ENCODE measurements around the gene MAD1L1. TPM values are rescaled to one million over a fixed set of nuclear protein-coding genes. Genes with fewer than 3 reads are reported as not detected.

The MAD1L1 gene
- polyA plus RNA-seq, 2 donors: 18.0 to 24.9 TPM

DNA sequence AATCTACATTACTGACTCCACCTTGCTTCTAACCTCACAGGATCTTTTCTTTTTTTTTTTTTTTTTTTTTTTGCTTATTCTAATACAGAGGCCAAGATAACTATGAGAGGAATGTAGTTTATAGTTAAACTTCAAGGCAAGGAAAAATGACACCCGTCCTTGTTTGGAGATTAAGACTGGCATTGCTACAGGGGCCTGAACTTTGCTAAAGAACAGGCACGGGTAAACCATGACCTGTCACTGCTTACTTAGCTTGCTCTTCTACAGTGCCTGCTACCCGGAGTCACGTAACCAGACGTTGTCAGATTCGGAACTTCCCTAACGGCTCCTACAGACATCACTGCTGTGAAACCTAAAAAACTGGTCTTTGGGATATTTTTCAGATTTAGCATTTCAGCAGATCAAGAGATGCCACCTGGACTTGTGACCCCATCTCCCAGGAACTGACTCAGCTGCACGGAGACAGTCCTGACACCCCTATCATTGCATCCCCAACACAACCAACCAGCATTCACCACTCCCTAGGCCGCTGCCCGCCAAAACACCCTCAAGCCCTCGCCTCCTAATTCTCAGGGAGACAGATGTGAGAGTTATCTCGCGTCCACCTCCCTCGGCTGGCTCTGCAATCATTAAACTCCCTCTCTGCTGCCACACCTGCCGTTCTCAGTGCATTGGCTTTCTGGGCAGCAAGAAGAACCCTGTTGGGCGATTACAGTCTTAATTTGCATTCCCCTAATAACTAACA, 27.5 kb downstream of the MAD1L1 start:
- H3K27me3 ChIP-seq (ENCODE audit: control insufficient read depth in 1 of 2, insufficient read depth in 2 of 2, low read length in 2 of 2): no peaks in the 10 kb centered on the region
- no peak overlapping the region for H3K27ac ChIP-seq (ENCODE audit: low read depth in 2 of 2, low read length in 1 of 2)
- H3K4me3 ChIP-seq (ENCODE audit: low read depth in 1 of 2, low read length in 2 of 2): no peak overlapping the region
- no peaks in the 10 kb centered on the region for H3K4me1 ChIP-seq (ENCODE audit: control insufficient read depth in 2 of 2, insufficient read depth in 2 of 2, low read length in 1 of 2)
- H3K36me3 ChIP-seq (ENCODE audit: control insufficient read depth in 2 of 2, insufficient read depth in 2 of 2, low read length in 1 of 2): peaks cover 0 to 27% of the 10 kb centered on the region in 2 donors
- no peaks in the 10 kb centered on the region for H3K9me3 ChIP-seq (ENCODE audit: control insufficient read depth in 2 of 2, insufficient read depth in 1 of 2, low read depth in 1 of 2, low read length in 1 of 2)
- 87 to 88% methylated on average over 16 of the region's 16 CpGs for WGBS, 2 donors

DNA sequence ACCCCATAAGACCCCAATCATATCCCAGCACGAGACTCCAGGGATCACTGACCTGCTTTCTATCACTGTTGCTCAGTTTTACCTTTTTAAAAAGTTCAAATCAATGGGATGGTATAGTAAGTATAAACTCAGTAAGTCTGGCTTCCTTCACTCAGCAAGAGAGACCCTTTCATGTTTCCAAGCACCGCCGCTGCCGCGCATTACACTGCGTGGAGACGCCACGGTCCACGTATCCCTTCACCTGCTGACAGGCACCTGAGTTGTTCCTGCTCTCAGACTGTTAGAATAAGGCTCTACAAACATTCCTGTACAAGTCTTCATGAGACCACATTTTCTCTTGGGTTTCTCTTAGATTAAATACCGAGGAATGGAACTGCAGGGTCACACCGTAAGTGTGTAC, 28.3 kb downstream of the MAD1L1 start:
- peaks cover 2 to 34% of the 10 kb centered on the region in 2 donors for H3K36me3 ChIP-seq (ENCODE audit: control insufficient read depth in 2 of 2, insufficient read depth in 2 of 2, low read length in 1 of 2)
- H3K9me3 ChIP-seq (ENCODE audit: control insufficient read depth in 2 of 2, insufficient read depth in 1 of 2, low read depth in 1 of 2, low read length in 1 of 2): no peaks in the 10 kb centered on the region
- no peaks in the 10 kb centered on the region for H3K27me3 ChIP-seq (ENCODE audit: control insufficient read depth in 1 of 2, insufficient read depth in 2 of 2, low read length in 2 of 2)
- 95% methylated on average over 11 of the region's 11 CpGs for WGBS, 2 donors
- H3K4me1 ChIP-seq (ENCODE audit: control insufficient read depth in 2 of 2, insufficient read depth in 2 of 2, low read length in 1 of 2): no peaks in the 10 kb centered on the region
- no peak overlapping the region for H3K27ac ChIP-seq (ENCODE audit: low read depth in 2 of 2, low read length in 1 of 2)
- H3K4me3 ChIP-seq (ENCODE audit: low read depth in 1 of 2, low read length in 2 of 2): no peak overlapping the region

DNA sequence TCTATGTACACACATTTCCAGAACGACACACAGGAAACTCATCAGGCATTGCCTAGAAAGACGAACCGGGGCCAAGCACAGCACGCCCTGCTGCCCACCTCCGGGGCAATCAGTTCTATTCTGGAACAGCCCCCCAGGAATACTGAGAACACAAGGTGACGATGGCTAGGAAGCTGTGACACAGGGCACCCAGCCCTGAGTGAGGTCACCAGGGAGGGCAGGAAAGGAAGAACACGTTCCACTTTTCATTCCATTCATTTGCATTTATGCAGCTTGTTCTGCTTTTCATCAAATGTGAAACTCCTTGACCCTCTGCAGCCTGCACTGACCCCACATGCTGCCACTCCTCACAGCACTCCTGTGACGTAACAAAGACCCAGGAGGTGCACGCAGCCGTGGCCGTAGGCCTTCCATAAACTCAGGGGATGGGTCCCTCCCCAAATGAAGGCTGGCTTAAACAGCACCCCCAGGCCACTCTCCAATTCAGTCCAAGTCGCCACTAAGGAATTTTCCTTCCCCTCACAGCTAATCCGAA, 28.9 kb downstream of the MAD1L1 start:
- no peak overlapping the region for H3K27ac ChIP-seq (ENCODE audit: low read depth in 2 of 2, low read length in 1 of 2)
- 72 to 75% methylated on average over 13 of the region's 13 CpGs for WGBS, 2 donors

DNA sequence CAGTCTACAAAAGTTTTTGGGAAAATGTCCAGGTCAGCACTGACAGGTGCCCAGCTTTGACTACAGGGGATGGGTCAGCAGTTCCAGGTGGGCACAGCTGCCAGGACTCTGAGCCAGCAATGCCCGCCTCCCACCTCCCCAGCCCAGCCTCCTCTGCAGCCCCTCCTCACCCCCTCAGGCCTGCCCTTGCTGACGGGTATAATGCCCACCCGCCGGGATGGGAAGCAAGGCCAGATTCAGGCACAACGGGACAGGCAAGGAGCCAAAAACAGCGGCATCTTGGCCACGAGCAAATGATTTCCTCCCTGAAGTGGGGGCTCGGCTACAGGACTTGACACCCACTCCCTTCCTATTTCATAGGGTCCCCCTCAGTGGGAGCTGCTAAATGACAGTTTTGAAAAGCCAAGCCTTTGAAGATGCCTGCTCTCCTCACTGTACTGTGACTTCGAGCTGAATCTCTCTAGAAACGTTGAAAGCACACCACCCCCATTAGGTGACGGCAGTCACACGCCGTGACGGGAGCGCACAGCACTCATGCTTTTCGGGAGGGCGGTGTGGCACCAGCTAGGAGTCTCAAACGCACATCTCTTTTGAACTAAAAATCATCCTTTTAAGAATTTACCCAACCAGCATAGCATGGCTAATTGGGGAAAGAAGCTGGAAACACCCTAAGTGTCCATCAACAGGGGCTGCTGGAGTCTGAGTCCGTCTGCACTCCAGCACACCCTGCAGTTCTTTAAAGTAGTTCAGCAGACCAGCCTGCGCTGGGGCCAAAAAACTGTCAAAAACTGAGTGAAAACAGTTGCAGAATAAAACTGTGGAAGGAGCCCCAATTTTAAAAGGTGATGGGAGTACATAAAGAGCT, 29.6 kb downstream of the MAD1L1 start:
- WGBS, 2 donors: 84 to 85% methylated on average over 20 of the region's 20 CpGs
- no peak overlapping the region for H3K4me3 ChIP-seq (ENCODE audit: low read depth in 1 of 2, low read length in 2 of 2)
- H3K27me3 ChIP-seq (ENCODE audit: control insufficient read depth in 1 of 2, insufficient read depth in 2 of 2, low read length in 2 of 2): no peaks in the 10 kb centered on the region
- H3K4me1 ChIP-seq (ENCODE audit: control insufficient read depth in 2 of 2, insufficient read depth in 2 of 2, low read length in 1 of 2): no peaks in the 10 kb centered on the region
- H3K9me3 ChIP-seq (ENCODE audit: control insufficient read depth in 2 of 2, insufficient read depth in 1 of 2, low read depth in 1 of 2, low read length in 1 of 2): no peaks in the 10 kb centered on the region
- H3K27ac ChIP-seq (ENCODE audit: low read depth in 2 of 2, low read length in 1 of 2): no peak overlapping the region
- H3K36me3 ChIP-seq (ENCODE audit: control insufficient read depth in 2 of 2, insufficient read depth in 2 of 2, low read length in 1 of 2): peaks cover 5 to 28% of the 10 kb centered on the region in 2 donors

More for the DNA sequence above, 28.9 kb downstream of the MAD1L1 start:
- no peak overlapping the region for H3K4me3 ChIP-seq (ENCODE audit: low read depth in 1 of 2, low read length in 2 of 2)
- no peaks in the 10 kb centered on the region for H3K27me3 ChIP-seq (ENCODE audit: control insufficient read depth in 1 of 2, insufficient read depth in 2 of 2, low read length in 2 of 2)
- H3K36me3 ChIP-seq (ENCODE audit: control insufficient read depth in 2 of 2, insufficient read depth in 2 of 2, low read length in 1 of 2): peaks cover 5 to 33% of the 10 kb centered on the region in 2 donors
- H3K9me3 ChIP-seq (ENCODE audit: control insufficient read depth in 2 of 2, insufficient read depth in 1 of 2, low read depth in 1 of 2, low read length in 1 of 2): no peaks in the 10 kb centered on the region
- no peaks in the 10 kb centered on the region for H3K4me1 ChIP-seq (ENCODE audit: control insufficient read depth in 2 of 2, insufficient read depth in 2 of 2, low read length in 1 of 2)

DNA sequence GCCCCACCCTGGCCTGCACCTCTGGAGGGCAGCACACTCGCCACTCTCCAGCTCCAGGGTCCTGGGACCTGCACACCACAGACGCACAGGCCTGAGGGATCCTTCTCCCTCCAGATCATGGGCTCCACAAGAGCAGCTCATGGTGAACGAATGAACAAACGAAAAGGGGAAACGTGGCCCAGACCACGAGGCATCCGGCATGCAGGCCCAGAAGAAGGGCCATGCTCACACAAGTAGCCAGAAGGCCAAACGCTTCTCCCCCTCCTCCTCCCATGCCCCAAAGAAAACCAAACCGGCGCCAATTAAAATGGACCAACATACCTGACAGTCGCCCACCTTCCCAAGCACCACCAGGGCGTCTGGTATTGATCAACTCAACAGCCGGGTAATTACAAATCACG, 30.4 kb downstream of the MAD1L1 start:
- peaks cover 5 to 25% of the 10 kb centered on the region in 2 donors for H3K36me3 ChIP-seq (ENCODE audit: control insufficient read depth in 2 of 2, insufficient read depth in 2 of 2, low read length in 1 of 2)

DNA sequence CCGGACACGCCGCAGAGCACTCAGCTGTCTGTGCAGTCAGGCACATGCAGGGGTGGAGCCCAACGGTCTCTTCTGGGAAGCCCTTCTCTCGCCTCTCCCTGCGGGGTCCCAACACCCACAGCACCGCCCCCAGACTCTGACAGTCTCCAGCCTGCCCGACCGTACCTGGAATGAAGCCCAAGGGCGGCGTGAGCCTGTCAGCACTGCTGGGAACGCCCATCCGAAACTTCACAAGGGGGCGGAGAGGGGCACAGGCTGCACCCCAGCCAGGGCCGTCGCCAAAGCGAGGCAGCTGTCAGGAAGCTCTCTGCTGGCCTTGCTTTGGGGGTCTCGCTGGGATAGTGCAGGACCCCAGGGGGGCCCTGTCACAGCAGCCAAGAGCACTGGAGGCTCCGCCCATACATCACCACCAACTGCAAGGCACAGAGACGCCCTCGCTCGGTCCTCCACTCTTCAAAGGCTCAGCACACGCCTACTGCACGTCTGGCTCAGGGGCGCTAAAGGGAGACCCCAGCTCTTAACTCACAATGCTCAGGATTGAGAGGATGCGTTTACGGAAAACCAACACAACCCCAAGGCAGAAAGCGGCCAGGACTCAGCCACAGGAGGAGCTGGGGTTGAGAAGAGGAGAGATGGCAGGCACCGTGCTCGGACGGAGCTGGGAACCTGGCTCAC, 30.9 kb downstream of the MAD1L1 start:
- Histone ChIP-seq H3K27me3 (ENCODE audit: control insufficient read depth in 1 of 2, insufficient read depth in 2 of 2, low read length in 2 of 2) (no peaks in the 10 kb centered on the region), H3K4me3 (ENCODE audit: low read depth in 1 of 2, low read length in 2 of 2) (no peak overlapping the region), H3K9me3 (ENCODE audit: control insufficient read depth in 2 of 2, insufficient read depth in 1 of 2, low read depth in 1 of 2, low read length in 1 of 2) (no peaks in the 10 kb centered on the region), H3K36me3 (ENCODE audit: control insufficient read depth in 2 of 2, insufficient read depth in 2 of 2, low read length in 1 of 2) (peaks cover 5 to 25% of the 10 kb centered on the region in 2 donors), H3K4me1 (ENCODE audit: control insufficient read depth in 2 of 2, insufficient read depth in 2 of 2, low read length in 1 of 2) (peaks cover 0 to under 1% of the 10 kb centered on the region in 2 donors), H3K27ac (ENCODE audit: low read depth in 2 of 2, low read length in 1 of 2) (no peak overlapping the region)
- 86% methylated on average over 31 of the region's 31 CpGs for WGBS, 2 donors

More for the DNA sequence above, 30.4 kb downstream of the MAD1L1 start:
- H3K4me1 ChIP-seq (ENCODE audit: control insufficient read depth in 2 of 2, insufficient read depth in 2 of 2, low read length in 1 of 2): no peaks in the 10 kb centered on the region
- H3K27me3 ChIP-seq (ENCODE audit: control insufficient read depth in 1 of 2, insufficient read depth in 2 of 2, low read length in 2 of 2): no peaks in the 10 kb centered on the region
- WGBS, 2 donors: 91 to 94% methylated on average over 14 of the region's 14 CpGs
- no peaks in the 10 kb centered on the region for H3K9me3 ChIP-seq (ENCODE audit: control insufficient read depth in 2 of 2, insufficient read depth in 1 of 2, low read depth in 1 of 2, low read length in 1 of 2)
- H3K4me3 ChIP-seq (ENCODE audit: low read depth in 1 of 2, low read length in 2 of 2): no peak overlapping the region
- H3K27ac ChIP-seq (ENCODE audit: low read depth in 2 of 2, low read length in 1 of 2): no peak overlapping the region

DNA sequence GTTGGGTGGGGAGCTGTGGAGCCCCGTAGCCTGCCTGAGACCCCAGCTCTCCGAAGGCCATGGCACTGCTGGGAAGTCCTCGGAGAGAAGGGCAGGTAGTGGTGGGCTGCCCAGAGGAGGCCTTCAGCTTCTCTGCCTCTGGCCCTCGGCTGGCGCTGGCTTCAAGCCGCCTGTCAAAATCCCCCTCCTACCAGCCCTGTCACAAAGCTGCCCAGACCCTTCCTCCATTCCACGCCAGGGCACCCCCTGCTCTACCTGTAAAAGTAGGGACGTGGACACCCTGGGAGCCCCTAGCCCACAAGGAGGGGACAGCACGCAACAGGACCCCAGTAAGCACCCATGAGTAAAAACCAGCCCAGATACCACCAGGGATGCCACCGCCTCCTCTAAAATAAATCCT, 31.6 kb downstream of the MAD1L1 start:
- no peak overlapping the region for H3K4me3 ChIP-seq (ENCODE audit: low read depth in 1 of 2, low read length in 2 of 2)
- no peaks in the 10 kb centered on the region for H3K27me3 ChIP-seq (ENCODE audit: control insufficient read depth in 1 of 2, insufficient read depth in 2 of 2, low read length in 2 of 2)
- 95 to 96% methylated on average over 9 to 10 of the region's 10 CpGs for WGBS, 2 donors
- peaks cover 8 to 25% of the 10 kb centered on the region in 2 donors for H3K36me3 ChIP-seq (ENCODE audit: control insufficient read depth in 2 of 2, insufficient read depth in 2 of 2, low read length in 1 of 2)
- H3K9me3 ChIP-seq (ENCODE audit: control insufficient read depth in 2 of 2, insufficient read depth in 1 of 2, low read depth in 1 of 2, low read length in 1 of 2): no peaks in the 10 kb centered on the region
- peaks cover 0 to 6% of the 10 kb centered on the region in 2 donors for H3K4me1 ChIP-seq (ENCODE audit: control insufficient read depth in 2 of 2, insufficient read depth in 2 of 2, low read length in 1 of 2)
- H3K27ac ChIP-seq (ENCODE audit: low read depth in 2 of 2, low read length in 1 of 2): no peak overlapping the region

DNA sequence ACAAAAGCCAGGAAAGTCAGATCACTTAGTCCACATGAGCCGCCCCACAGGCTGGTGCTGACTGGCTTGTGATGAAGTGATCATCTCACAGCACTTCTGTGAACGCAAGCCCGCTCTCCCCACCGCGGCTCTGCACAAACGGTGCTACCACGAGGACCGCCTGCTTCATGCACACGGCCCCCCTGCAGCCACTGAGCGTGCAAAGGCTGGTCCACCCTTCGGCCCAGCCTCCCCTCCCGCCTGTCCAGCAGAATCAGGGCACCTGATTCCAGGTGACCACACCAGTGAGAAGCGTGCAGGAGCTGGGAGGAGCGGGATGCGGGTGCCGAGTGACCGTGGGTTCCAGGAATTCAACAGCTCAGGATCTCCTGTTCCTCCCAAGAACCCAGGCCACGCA, 32.2 kb downstream of the MAD1L1 start:
- Histone ChIP-seq H3K27ac (ENCODE audit: low read depth in 2 of 2, low read length in 1 of 2) (no peak overlapping the region), H3K36me3 (ENCODE audit: control insufficient read depth in 2 of 2, insufficient read depth in 2 of 2, low read length in 1 of 2) (peaks cover 10 to 25% of the 10 kb centered on the region in 2 donors), H3K4me1 (ENCODE audit: control insufficient read depth in 2 of 2, insufficient read depth in 2 of 2, low read length in 1 of 2) (peaks cover 0 to 8% of the 10 kb centered on the region in 2 donors), H3K4me3 (ENCODE audit: low read depth in 1 of 2, low read length in 2 of 2) (no peak overlapping the region), H3K9me3 (ENCODE audit: control insufficient read depth in 2 of 2, insufficient read depth in 1 of 2, low read depth in 1 of 2, low read length in 1 of 2) (no peaks in the 10 kb centered on the region), H3K27me3 (ENCODE audit: control insufficient read depth in 1 of 2, insufficient read depth in 2 of 2, low read length in 2 of 2) (no peaks in the 10 kb centered on the region)
- WGBS, 2 donors: 95% methylated on average over 18 of the region's 18 CpGs

DNA sequence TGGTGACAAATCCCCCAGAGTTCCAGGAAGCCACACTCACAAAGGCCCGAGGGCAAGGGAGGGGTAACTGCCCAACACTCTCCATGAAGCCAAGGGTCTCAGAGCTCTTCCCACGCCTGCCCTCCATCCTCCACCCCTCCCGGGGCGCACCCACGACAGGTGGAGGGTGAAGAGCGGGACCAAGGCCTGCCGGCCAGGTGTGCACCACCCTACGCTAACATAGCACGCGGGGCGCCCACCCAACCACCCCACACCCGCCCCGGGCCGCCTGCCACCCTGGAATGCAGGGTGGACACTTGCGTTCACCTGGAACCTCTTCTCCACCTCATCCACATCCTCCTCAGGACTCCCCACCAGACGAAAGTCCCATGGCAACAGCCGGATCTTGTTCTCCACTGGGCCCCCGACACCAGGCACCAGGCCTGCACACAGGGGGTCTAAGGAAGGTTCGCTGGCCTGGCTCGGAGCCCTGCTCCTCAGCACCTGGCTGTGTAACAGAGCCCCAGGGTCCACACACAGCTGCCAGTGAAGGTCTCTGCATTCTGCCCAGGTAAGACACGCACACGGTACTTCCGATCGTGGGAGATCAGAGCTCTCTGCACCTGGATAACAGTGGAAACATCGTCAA, 32.7 kb downstream of the MAD1L1 start:
- peaks cover 0 to 9% of the 10 kb centered on the region in 2 donors for H3K4me1 ChIP-seq (ENCODE audit: control insufficient read depth in 2 of 2, insufficient read depth in 2 of 2, low read length in 1 of 2)
- peaks cover 10 to 23% of the 10 kb centered on the region in 2 donors for H3K36me3 ChIP-seq (ENCODE audit: control insufficient read depth in 2 of 2, insufficient read depth in 2 of 2, low read length in 1 of 2)
- WGBS, 2 donors: 95% methylated on average over 18 to 25 of the region's 25 CpGs
- no peaks in the 10 kb centered on the region for H3K9me3 ChIP-seq (ENCODE audit: control insufficient read depth in 2 of 2, insufficient read depth in 1 of 2, low read depth in 1 of 2, low read length in 1 of 2)
- no peak overlapping the region for H3K27ac ChIP-seq (ENCODE audit: low read depth in 2 of 2, low read length in 1 of 2)
- no peak overlapping the region for H3K4me3 ChIP-seq (ENCODE audit: low read depth in 1 of 2, low read length in 2 of 2)
- no peaks in the 10 kb centered on the region for H3K27me3 ChIP-seq (ENCODE audit: control insufficient read depth in 1 of 2, insufficient read depth in 2 of 2, low read length in 2 of 2)

Data from esophagus (tissue), 2 donors.